ENCODE data around the gene FGB.

DNA sequence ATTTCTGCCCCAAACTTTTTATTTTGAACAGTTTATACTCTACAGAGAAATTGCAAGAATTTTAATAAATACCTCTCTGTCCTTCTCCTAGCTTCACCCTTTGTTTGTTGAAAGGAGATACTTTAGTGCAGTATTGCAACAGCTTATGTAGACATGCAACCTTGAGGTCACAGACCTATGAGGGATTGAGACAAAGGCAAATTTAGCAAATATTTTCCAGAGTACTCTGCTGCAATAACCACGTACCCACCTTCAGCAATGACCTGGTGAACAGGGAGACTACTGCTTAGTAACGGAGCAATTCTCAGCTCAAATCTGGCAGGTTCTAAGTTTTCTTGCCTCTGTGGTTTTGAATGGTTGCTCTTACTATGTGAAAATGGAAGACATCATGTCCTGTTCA is 14.5 kb downstream of the FGB start:
- TF ChIP-seq, protein P1, sequence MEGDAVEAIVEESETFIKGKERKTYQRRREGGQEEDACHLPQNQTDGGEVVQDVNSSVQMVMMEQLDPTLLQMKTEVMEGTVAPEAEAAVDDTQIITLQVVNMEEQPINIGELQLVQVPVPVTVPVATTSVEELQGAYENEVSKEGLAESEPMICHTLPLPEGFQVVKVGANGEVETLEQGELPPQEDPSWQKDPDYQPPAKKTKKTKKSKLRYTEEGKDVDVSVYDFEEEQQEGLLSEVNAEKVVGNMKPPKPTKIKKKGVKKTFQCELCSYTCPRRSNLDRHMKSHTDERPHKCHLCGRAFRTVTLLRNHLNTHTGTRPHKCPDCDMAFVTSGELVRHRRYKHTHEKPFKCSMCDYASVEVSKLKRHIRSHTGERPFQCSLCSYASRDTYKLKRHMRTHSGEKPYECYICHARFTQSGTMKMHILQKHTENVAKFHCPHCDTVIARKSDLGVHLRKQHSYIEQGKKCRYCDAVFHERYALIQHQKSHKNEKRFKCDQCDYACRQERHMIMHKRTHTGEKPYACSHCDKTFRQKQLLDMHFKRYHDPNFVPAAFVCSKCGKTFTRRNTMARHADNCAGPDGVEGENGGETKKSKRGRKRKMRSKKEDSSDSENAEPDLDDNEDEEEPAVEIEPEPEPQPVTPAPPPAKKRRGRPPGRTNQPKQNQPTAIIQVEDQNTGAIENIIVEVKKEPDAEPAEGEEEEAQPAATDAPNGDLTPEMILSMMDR (IDR thresholded peaks at IDR 0.05) = no peak
- no peak for TF ChIP-seq ZFX (IDR thresholded peaks at IDR 0.05; ENCODE audit: borderline replicate concordance)
